DOHH2 (cell line): ENCODE results near the gene TMEM72.

Source experiments
- H3F3A ChIP-seq: fragments of 200-600 bp; sonication (generic), shearing (Covaris generic); 2 replicates; pipeline ENCODE4 v1.6.0; 2016; ENCODE audit warnings: antibody characterized with exemption, mild to moderate bottlenecking; ENCODE audit not compliant: control insufficient read depth, insufficient read depth
- H3K27ac ChIP-seq: fragments of 200-600 bp; sonication (generic); 2 replicates; pipeline ENCODE4 v1.5.1; 2014; ENCODE audit warnings: low read depth, mild to moderate bottlenecking, low read length, moderate library complexity
- H3K27me3 ChIP-seq: fragments of 200-600 bp; sonication (generic); 2 replicates; pipeline ENCODE4 v1.6.1; 2014; ENCODE audit warnings: mild to moderate bottlenecking, low read length, mixed read lengths; ENCODE audit not compliant: control insufficient read depth
- H3K36me3 ChIP-seq: fragments of 200-600 bp; sonication (generic); 2 replicates; pipeline ENCODE4 v1.6.1; 2014; ENCODE audit warnings: mild to moderate bottlenecking, low read length, moderate library complexity, mixed read lengths; ENCODE audit not compliant: control insufficient read depth
- H3K4me1 ChIP-seq: fragments of 200-600 bp; sonication (generic); 2 replicates; pipeline ENCODE4 v1.6.1; 2014; ENCODE audit warnings: mild to moderate bottlenecking, low read length, mixed read lengths; ENCODE audit not compliant: control insufficient read depth
- H3K4me2 ChIP-seq: fragments of 200-600 bp; sonication (generic); 2 replicates; pipeline ENCODE4 v1.6.0; 2014; ENCODE audit warnings: mild to moderate bottlenecking, low read length, moderate library complexity
- H3K4me3 ChIP-seq: fragments of 200-600 bp; sonication (generic); 2 replicates; pipeline ENCODE4 v1.5.1; 2014; ENCODE audit warnings: mild to moderate bottlenecking, low read length, mixed read lengths
- H3K79me2 ChIP-seq: fragments of 200-600 bp; sonication (generic); 2 replicates; pipeline ENCODE4 v1.6.1; 2014; ENCODE audit warnings: mild to moderate bottlenecking, low read length, mixed read lengths; ENCODE audit not compliant: control insufficient read depth
- H3K9me2 ChIP-seq: fragments of 200-600 bp; sonication (generic); replicated peaks from 2 replicates; pipeline ENCODE4 v1.6.1; 2014; ENCODE audit warnings: mild to moderate bottlenecking, low read length, mixed read lengths; ENCODE audit not compliant: control insufficient read depth
- H3K9me3 ChIP-seq: fragments of 200-600 bp; sonication (generic); 2 replicates; pipeline ENCODE4 v1.6.1; 2014; ENCODE audit warnings: antibody characterized with exemption, low read length, mixed read lengths; ENCODE audit not compliant: control insufficient read depth, insufficient read depth
- H4K20me1 ChIP-seq: fragments of 200-600 bp; sonication (generic); 2 replicates; pipeline ENCODE4 v1.6.0; 2014; ENCODE audit warnings: low read depth, mild to moderate bottlenecking, antibody characterized with exemption, low read length, moderate library complexity; ENCODE audit not compliant: control insufficient read depth, insufficient read depth
- EZH2phosphoT487 ChIP-seq: fragments of 200-600 bp; sonication (generic); IDR thresholded peaks from 2 replicates; pipeline ENCODE4 v1.6.1; 2017; ENCODE audit warnings: borderline replicate concordance, mild to moderate bottlenecking, antibody characterized with exemption, low read length, moderate library complexity, mixed read lengths
- TF ChIP-seq, protein P1 (sequence below): fragments of 200-600 bp; sonication (generic); IDR thresholded peaks from one replicate; pipeline ENCODE4 v1.5.1; 2014; ENCODE audit warnings: antibody characterized with exemption, mild to moderate bottlenecking, low read depth, low read length; ENCODE audit not compliant: poor library complexity, severe bottlenecking

The TMEM72 gene

DNA sequence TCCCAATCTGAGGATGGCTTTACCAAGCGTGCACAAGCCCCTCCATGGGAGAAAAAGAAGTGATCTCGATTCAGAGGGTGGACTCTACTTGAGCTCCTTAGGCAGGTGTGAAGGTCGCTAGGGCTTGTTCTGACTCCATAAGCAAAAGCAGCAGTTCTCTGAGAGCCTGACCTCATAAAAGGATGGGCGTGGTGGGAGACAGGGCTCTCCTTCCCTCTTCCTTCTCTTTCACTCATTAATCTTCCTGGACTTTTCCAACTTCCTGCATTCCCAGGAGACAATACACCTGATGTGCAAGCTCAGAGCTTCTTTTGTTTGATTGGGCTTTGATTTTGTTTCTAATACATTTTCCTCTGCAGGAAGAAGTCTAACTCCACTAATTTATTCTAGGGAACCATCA, 22.3 kb upstream of the TMEM72 start:
- no peak overlapping the region for H3K4me2 ChIP-seq
- H3F3A ChIP-seq, result no peaks in the 10 kb centered on the region
- no peaks in the 10 kb centered on the region for H3K27me3 ChIP-seq
- H3K9me2 ChIP-seq, result no peaks in the 10 kb centered on the region
- H3K4me1 ChIP-seq, result no peaks in the 10 kb centered on the region
- no peaks in the 10 kb centered on the region for H3K9me3 ChIP-seq
- no peak for TF ChIP-seq EZH2phosphoT487
- TF ChIP-seq, protein P1, sequence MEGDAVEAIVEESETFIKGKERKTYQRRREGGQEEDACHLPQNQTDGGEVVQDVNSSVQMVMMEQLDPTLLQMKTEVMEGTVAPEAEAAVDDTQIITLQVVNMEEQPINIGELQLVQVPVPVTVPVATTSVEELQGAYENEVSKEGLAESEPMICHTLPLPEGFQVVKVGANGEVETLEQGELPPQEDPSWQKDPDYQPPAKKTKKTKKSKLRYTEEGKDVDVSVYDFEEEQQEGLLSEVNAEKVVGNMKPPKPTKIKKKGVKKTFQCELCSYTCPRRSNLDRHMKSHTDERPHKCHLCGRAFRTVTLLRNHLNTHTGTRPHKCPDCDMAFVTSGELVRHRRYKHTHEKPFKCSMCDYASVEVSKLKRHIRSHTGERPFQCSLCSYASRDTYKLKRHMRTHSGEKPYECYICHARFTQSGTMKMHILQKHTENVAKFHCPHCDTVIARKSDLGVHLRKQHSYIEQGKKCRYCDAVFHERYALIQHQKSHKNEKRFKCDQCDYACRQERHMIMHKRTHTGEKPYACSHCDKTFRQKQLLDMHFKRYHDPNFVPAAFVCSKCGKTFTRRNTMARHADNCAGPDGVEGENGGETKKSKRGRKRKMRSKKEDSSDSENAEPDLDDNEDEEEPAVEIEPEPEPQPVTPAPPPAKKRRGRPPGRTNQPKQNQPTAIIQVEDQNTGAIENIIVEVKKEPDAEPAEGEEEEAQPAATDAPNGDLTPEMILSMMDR, result no peak
- no peak overlapping the region for H3K4me3 ChIP-seq
- H3K79me2 ChIP-seq, result no peaks in the 10 kb centered on the region
- no peaks in the 10 kb centered on the region for H3K36me3 ChIP-seq
- no peak overlapping the region for H3K27ac ChIP-seq
- no peaks in the 10 kb centered on the region for H4K20me1 ChIP-seq

DNA sequence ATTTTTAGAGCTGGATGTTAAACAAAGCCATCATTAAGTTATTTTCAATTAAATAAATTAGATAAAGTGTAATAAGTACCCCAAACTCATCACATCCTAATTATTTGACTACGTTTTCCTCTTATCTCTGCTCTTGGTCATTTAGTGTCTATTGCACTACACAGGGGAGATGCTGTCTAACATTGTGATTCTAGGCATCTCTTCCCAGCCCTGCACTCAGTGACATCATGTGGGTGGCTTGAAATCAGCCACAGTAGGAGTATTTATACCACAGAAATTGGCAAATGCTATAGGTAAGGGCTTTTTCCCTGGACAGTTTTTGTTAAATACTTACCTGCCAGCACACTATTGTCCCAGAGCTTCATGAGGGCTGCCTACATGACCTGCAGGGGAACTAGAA, 21.3 kb upstream of the TMEM72 start:
- Histone ChIP-seq H3K4me1 (no peaks in the 10 kb centered on the region), H3K9me2 (no peaks in the 10 kb centered on the region), H4K20me1 (no peaks in the 10 kb centered on the region), H3K27ac (no peak overlapping the region), H3K79me2 (no peaks in the 10 kb centered on the region), H3K4me3 (no peak overlapping the region), H3K4me2 (no peak overlapping the region), H3K27me3 (no peaks in the 10 kb centered on the region), H3K36me3 (no peaks in the 10 kb centered on the region), H3K9me3 (no peaks in the 10 kb centered on the region), H3F3A (no peaks in the 10 kb centered on the region)
- TF ChIP-seq EZH2phosphoT487, result no peak
- TF ChIP-seq, protein P1, result no peak

DNA sequence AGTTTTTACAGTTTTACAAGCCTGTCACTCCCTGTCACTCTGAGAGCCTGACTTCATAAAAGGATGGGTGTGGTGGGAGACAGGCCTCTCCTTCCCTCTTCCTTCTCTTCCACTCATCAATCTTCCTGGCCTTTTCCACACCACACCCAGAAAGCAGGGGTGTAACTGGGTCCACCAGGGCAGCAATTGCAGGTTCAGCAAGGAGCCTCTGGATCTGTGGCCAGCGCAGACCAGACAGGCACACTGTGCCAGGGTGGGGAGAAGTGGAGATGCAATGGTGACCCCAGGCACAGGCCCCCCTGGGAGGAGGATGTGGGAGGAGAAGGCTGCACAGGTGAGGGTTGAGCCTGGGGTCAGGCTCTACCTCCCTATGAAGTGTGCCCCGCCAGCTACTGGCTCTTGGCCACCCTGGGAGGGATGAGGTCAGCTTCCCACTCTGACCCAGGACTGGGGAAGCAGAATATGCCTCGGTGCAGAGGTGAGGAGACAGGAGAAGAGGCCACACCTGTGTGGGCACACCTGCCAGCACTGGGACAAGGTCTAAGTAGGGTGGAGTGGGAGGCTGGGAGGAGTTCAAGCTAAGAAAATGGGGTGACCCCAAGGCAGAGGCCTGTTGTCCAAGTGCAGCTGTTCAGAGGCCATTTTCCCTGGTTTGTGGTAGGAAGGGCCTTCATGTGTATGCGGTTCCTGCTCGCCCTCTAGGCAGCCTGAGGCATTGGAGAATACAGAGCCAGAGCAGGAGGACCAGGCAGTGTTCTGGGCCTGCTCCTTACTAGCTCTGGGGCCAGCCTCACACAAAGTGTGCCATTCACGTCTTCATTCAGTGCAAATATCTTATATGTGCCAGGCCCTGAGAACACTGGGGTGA, 20.2 kb upstream of the TMEM72 start:
- Histone ChIP-seq H3K27me3 (no peaks in the 10 kb centered on the region), H4K20me1 (no peaks in the 10 kb centered on the region), H3F3A (no peaks in the 10 kb centered on the region), H3K4me3 (no peak overlapping the region), H3K79me2 (no peaks in the 10 kb centered on the region), H3K9me2 (no peaks in the 10 kb centered on the region), H3K27ac (no peak overlapping the region), H3K36me3 (no peaks in the 10 kb centered on the region), H3K4me2 (no peak overlapping the region), H3K9me3 (no peaks in the 10 kb centered on the region), H3K4me1 (no peaks in the 10 kb centered on the region)
- TF ChIP-seq EZH2phosphoT487, result no peak
- TF ChIP-seq, protein P1, result no peak
